Stomach (tissue), 9 donors: ENCODE results near the gene KANTR. TPM values are rescaled to one million over a fixed set of nuclear protein-coding genes. Genes with fewer than 3 reads are reported as not detected.

Experiments used
- DNase-seq, 2 donors: peaks; one replicate each; pipeline versions ENCODE4 v3.0.0 to v3.0.0-alpha.2; 2013 to 2019
- H3K27ac ChIP-seq, 5 donors: fragments of 200-600 bp in 4 of 5; sonication (generic) in 4 of 5; one replicate each; pipeline ENCODE4 v1.5.1; 2013 to 2019; ENCODE audit warnings: mild to moderate bottlenecking in 1 of 5, moderate library complexity in 1 of 5
- H3K27me3 ChIP-seq, 3 donors: fragments of 200-600 bp; sonication (generic); one replicate each; pipeline ENCODE4 v1.5.1; 2017 to 2019; ENCODE audit warnings: mixed run types in 1 of 3
- H3K36me3 ChIP-seq, 4 donors: fragments of 200-600 bp; sonication (generic); 1 replicate in 3 of 4; 2 replicates in 1 of 4; pipeline ENCODE4 v1.5.1; 2016 to 2019
- H3K4me1 ChIP-seq, 4 donors: fragments of 200-600 bp; sonication (generic); one replicate each; pipeline ENCODE4 v1.5.1; 2016 to 2019
- H3K4me3 ChIP-seq, 4 donors: fragments of 200-600 bp; sonication (generic) in 3 of 4; one replicate each; pipeline ENCODE4 v1.5.1; 2016 to 2019; ENCODE audit warnings: mild to moderate bottlenecking in 1 of 4
- H3K9me3 ChIP-seq, 4 donors: fragments of 200-600 bp; sonication (generic); one replicate each; pipeline ENCODE4 v1.5.1; 2016 to 2019
- EP300 ChIP-seq: sonication (generic); formaldehyde crosslinking; IDR thresholded peaks from one replicate; pipeline ENCODE4 v1.6.1; 2017; ENCODE audit warnings: antibody characterized with exemption
- POLR2A ChIP-seq, 4 donors: fragments of 450-650 bp; IDR thresholded peaks; one replicate each; pipeline ENCODE4 v1.6.1; 2016; ENCODE audit warnings: antibody characterized with exemption in 4 of 4, control low read depth in 2 of 4, mild to moderate bottlenecking in 1 of 4, moderate library complexity in 1 of 4
- POLR2AphosphoS5 ChIP-seq, 3 donors: sonication (generic); formaldehyde crosslinking; IDR thresholded peaks; one replicate each; pipeline ENCODE4 v1.6.1; 2016; ENCODE audit warnings: antibody characterized with exemption in 3 of 3
- WGBS, 5 donors: extraction: QIAGEN DNeasy Blood & Tissue Kit in 3 of 5; methylation state at CpG; one replicate each; pipeline versions ENCODE4 v1.1.5 to v1.1.7; 2013 to 2018; 5-methylcytosine and 5-hydroxymethylcytosine counted together
- intact Hi-C: fragments of 100-400 bp; cut with DNase I; formaldehyde crosslinking; loops from one replicate; pipeline ENCODE4 v1.15.1; 2023; ENCODE audit warnings: low total_unique reads
- polyA plus RNA-seq, 3 donors: library from polyadenylated mRNA; stranded (reverse); fragments of 200-250 nt; gene quantifications; one replicate each; pipeline ENCODE4 v1.2.3, GENCODE V29; 2013
- total RNA-seq, 5 donors: library from RNA; depleted of rRNA; stranded (reverse); fragments of >200 nt; gene quantifications; one replicate each; pipeline versions ENCODE4 v1.1.0 to v1.2.3, GENCODE V29; 2014 to 2016
- TF ChIP-seq, protein P1 (sequence below), 7 experiments: fragments of 450-650 bp in 4 of 7; fragments of 200-600 bp in 3 of 7; sonication (generic) in 3 of 7; IDR thresholded peaks; one replicate each; pipeline ENCODE4 v1.5.1; 2016 to 2019; ENCODE audit warnings: antibody characterized with exemption in 7 of 7, control low read depth in 2 of 7, mild to moderate bottlenecking in 1 of 7
- donor health status: healthy with polysubstance abuse.
- donor health status: Bipolar disorder and iron deficiency.
- donor health status: healthy.

KANTR gene
- total and polyA plus RNA-seq, 8 donors = 1.1 to 35.6 (median 8.6) TPM

GRCh38 chrX:53153581-53153980, 59.6 kb downstream of the KANTR start:
- no peak overlapping the region for H3K4me3 ChIP-seq
- 67 to 100% (median 100%) methylated on average over 1 of the region's 1 CpG for WGBS, 5 donors
- H3K4me1 ChIP-seq = no peaks in the 10 kb centered on the region
- DNase-seq = no peak
- no peak overlapping the region for H3K27ac ChIP-seq
- TF ChIP-seq EP300 (no peak), POLR2A (IDR thresholded peaks at IDR 0.05) (no peak), POLR2AphosphoS5 (IDR thresholded peaks at IDR 0.05) (no peak)
- TF ChIP-seq, protein P1, sequence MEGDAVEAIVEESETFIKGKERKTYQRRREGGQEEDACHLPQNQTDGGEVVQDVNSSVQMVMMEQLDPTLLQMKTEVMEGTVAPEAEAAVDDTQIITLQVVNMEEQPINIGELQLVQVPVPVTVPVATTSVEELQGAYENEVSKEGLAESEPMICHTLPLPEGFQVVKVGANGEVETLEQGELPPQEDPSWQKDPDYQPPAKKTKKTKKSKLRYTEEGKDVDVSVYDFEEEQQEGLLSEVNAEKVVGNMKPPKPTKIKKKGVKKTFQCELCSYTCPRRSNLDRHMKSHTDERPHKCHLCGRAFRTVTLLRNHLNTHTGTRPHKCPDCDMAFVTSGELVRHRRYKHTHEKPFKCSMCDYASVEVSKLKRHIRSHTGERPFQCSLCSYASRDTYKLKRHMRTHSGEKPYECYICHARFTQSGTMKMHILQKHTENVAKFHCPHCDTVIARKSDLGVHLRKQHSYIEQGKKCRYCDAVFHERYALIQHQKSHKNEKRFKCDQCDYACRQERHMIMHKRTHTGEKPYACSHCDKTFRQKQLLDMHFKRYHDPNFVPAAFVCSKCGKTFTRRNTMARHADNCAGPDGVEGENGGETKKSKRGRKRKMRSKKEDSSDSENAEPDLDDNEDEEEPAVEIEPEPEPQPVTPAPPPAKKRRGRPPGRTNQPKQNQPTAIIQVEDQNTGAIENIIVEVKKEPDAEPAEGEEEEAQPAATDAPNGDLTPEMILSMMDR (IDR thresholded peaks at IDR 0.05) = no peak
- H3K9me3 ChIP-seq = peaks cover 0 to 7% (median 0%) of the 10 kb centered on the region in 4 donors
- intact Hi-C loops = no loop called here
- no peaks in the 10 kb centered on the region for H3K36me3 ChIP-seq
- no peaks in the 10 kb centered on the region for H3K27me3 ChIP-seq

- Histone ChIP-seq H3K27me3 (peaks cover 0 to 4% (median 0%) of the 10 kb centered on the region in 3 donors), H3K9me3 (peaks cover 0 to 7% (median 0%) of the 10 kb centered on the region in 4 donors), H3K4me1 (no peaks in the 10 kb centered on the region), H3K27ac (no peak overlapping the region), H3K4me3 (no peak overlapping the region), H3K36me3 (no peaks in the 10 kb centered on the region)
- TF ChIP-seq POLR2AphosphoS5 (IDR thresholded peaks at IDR 0.05) (no peak), EP300 (no peak), POLR2A (IDR thresholded peaks at IDR 0.05) (no peak)
- TF ChIP-seq, protein P1 (IDR thresholded peaks at IDR 0.05) = no peak
- 82 to 97% (median 90%) methylated on average over 8 of the region's 8 CpGs for WGBS, 5 donors
- DNase-seq = no peak
- intact Hi-C loops = no loop called here
These were observed 61.7 kb downstream of the KANTR start for GRCh38 chrX:53155512-53156206.

DNA sequence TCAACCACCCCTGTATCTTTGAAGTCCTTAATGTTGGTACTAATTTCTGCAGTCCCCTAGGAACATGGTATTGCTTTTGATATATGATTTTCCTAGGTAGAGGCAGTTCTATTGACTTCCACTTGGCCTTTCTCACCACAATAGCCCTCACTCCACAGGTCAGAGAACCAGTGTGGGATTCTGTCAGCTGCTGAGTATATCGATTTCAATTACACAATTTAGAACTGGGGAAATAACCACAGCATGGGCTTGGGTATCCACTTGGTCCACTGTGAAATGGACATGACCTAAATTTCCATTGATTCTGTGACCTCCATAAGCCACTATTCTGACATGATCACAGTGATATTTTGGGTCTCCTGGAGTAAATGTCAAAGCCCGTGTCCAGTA, 62.3 kb downstream of the KANTR start:
- Histone ChIP-seq H3K4me3 (no peak overlapping the region), H3K27ac (no peak overlapping the region), H3K4me1 (no peaks in the 10 kb centered on the region), H3K9me3 (peaks cover 0 to 7% (median 0%) of the 10 kb centered on the region in 4 donors), H3K36me3 (no peaks in the 10 kb centered on the region), H3K27me3 (peaks cover 0 to 4% (median 0%) of the 10 kb centered on the region in 3 donors)
- TF ChIP-seq, protein P1 (IDR thresholded peaks at IDR 0.05) = no peak
- TF ChIP-seq POLR2AphosphoS5 (IDR thresholded peaks at IDR 0.05) (no peak), EP300 (no peak), POLR2A (IDR thresholded peaks at IDR 0.05) (no peak)
- intact Hi-C loops = no loop called here
- WGBS, 5 donors = 92 to 98% (median 96%) methylated on average over 2 of the region's 2 CpGs
- DNase-seq = no peak

GRCh38 chrX:53159184-53159583, 65.2 kb downstream of the KANTR start:
- H3K27me3 ChIP-seq = peaks cover 0 to 4% (median 0%) of the 10 kb centered on the region in 3 donors
- H3K36me3 ChIP-seq = no peaks in the 10 kb centered on the region
- no peak for DNase-seq
- intact Hi-C loops = no loop called here
- TF ChIP-seq EP300 (no peak), POLR2AphosphoS5 (IDR thresholded peaks at IDR 0.05) (no peak), POLR2A (IDR thresholded peaks at IDR 0.05) (no peak)
- TF ChIP-seq, protein P1 (IDR thresholded peaks at IDR 0.05) = no peak
- no peak overlapping the region for H3K4me3 ChIP-seq
- peaks cover 0 to 7% (median 0%) of the 10 kb centered on the region in 4 donors for H3K9me3 ChIP-seq
- H3K4me1 ChIP-seq = no peaks in the 10 kb centered on the region
- no peak overlapping the region for H3K27ac ChIP-seq
- WGBS, 5 donors = 76 to 85% (median 81%) methylated on average over 11 of the region's 11 CpGs
